Measurements from ENCODE around the gene DNAJB11.

DNA sequence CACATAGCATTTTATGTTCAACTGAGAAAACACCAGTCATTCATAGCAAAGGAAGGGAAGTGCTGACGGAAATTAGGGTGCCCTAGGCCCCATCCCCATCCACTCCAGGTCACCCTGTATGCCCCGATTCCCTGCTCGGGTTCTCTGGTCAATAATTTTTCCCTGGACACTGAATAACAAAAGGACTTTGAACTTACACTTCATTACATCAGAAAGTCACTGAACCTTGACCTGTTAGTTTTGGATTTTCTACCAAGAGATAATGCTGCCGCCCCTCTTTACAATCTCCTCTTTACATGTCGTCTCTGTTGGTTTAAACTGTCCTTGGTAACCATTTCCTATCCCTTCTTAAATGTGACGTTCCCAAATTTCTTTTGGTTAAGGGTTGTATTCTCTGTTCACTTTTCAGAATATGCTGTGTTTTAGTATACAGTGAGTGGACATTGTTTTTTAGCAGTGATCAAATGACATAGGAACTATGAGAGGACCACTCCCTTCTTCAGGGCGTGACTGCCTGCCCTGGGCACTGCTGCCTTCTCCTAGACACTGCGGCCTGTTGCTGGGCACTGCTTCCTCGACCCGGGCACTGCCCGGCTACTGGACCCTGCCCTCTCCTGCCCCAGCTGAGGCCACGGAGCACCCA, 28.7 kb downstream of the DNAJB11 start:
- TF ChIP-seq POLR2A (IDR thresholded peaks at IDR 0.05) = no peak
- TF ChIP-seq, protein P1, sequence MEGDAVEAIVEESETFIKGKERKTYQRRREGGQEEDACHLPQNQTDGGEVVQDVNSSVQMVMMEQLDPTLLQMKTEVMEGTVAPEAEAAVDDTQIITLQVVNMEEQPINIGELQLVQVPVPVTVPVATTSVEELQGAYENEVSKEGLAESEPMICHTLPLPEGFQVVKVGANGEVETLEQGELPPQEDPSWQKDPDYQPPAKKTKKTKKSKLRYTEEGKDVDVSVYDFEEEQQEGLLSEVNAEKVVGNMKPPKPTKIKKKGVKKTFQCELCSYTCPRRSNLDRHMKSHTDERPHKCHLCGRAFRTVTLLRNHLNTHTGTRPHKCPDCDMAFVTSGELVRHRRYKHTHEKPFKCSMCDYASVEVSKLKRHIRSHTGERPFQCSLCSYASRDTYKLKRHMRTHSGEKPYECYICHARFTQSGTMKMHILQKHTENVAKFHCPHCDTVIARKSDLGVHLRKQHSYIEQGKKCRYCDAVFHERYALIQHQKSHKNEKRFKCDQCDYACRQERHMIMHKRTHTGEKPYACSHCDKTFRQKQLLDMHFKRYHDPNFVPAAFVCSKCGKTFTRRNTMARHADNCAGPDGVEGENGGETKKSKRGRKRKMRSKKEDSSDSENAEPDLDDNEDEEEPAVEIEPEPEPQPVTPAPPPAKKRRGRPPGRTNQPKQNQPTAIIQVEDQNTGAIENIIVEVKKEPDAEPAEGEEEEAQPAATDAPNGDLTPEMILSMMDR (IDR thresholded peaks at IDR 0.05) = no peak
